A549 (cell line): ENCODE measurements around the gene GNAI2. TPM values are rescaled to one million over a fixed set of nuclear protein-coding genes. Genes with fewer than 3 reads are reported as not detected.

Experiments
- CEBPB ChIP-seq, 2 experiments: fragments of >200 bp in 1 of 2; sonication (Bioruptor Twin) in 1 of 2; formaldehyde crosslinking in 1 of 2; IDR thresholded peaks; 2 replicates each; pipeline ENCODE4 v1.6.1; 2012 to 2016
- CHD2 ChIP-seq: fragments of 150-350 bp; IDR thresholded peaks from 2 replicates; pipeline ENCODE4 v1.6.1; 2014; ENCODE audit warnings: low read length; ENCODE audit not compliant: partially characterized antibody
- CHD4 ChIP-seq: fragments of 200-600 bp; sonication (generic); IDR thresholded peaks from 2 replicates; pipeline ENCODE4 v1.6.1; 2016; ENCODE audit warnings: antibody characterized with exemption, mild to moderate bottlenecking, borderline replicate concordance
- EP300 ChIP-seq, 2 experiments: fragments of >200 bp; sonication (Bioruptor Twin); formaldehyde crosslinking; IDR thresholded peaks; 2 replicates in 1 of 2; 3 replicates in 1 of 2; pipeline ENCODE4 v1.6.1; 2016 to 2017
- HEYL ChIP-seq: fragments of 250-450 bp; sonication (Bioruptor Pico); IDR thresholded peaks from 2 replicates; pipeline ENCODE4 v1.8.0; 2021; ENCODE audit warnings: mild to moderate bottlenecking, moderate library complexity
- KDM5A ChIP-seq: fragments of 200-600 bp; sonication (generic); IDR thresholded peaks from 2 replicates; pipeline ENCODE4 v1.6.1; 2016; ENCODE audit warnings: antibody characterized with exemption, mild to moderate bottlenecking
- MAFK ChIP-seq: fragments of 450-650 bp; IDR thresholded peaks from 2 replicates; pipeline ENCODE4 v1.6.1; 2014; ENCODE audit not compliant: partially characterized antibody
- MAX ChIP-seq: IDR thresholded peaks from 2 replicates; pipeline ENCODE4 v1.6.1; 2012
- NFE2L2 ChIP-seq: fragments of 150-350 bp; conservative IDR thresholded peaks from 2 replicates; pipeline ENCODE4 v1.6.1; 2014; ENCODE audit warnings: low read length
- RAD21 ChIP-seq, 2 experiments: fragments of >200 bp in 1 of 2; sonication (Bioruptor Twin) in 1 of 2; formaldehyde crosslinking in 1 of 2; IDR thresholded peaks in 1 of 2; conservative IDR thresholded peaks in 1 of 2; 2 replicates in 1 of 2; 3 replicates in 1 of 2; pipeline ENCODE4 v1.6.1; 2012 to 2018; ENCODE audit warnings: inconsistent platforms in 1 of 2
- RCOR1 ChIP-seq: fragments of 150-350 bp; IDR thresholded peaks from 2 replicates; pipeline ENCODE4 v1.6.1; 2014; ENCODE audit warnings: antibody characterized with exemption, low read length, low read depth
- REST ChIP-seq: fragments of 200-600 bp; sonication (generic); IDR thresholded peaks from 2 replicates; pipeline ENCODE4 v1.6.1; 2016; ENCODE audit warnings: antibody characterized with exemption, mild to moderate bottlenecking, moderate library complexity
- RFX5 ChIP-seq: fragments of 450-650 bp; IDR thresholded peaks from 2 replicates; pipeline ENCODE4 v1.7.1; 2014; ENCODE audit warnings: antibody characterized with exemption, mild to moderate bottlenecking, moderate library complexity
- RNF2 ChIP-seq: fragments of 200-600 bp; sonication (generic); IDR thresholded peaks from 2 replicates; pipeline ENCODE4 v1.6.1; 2016; ENCODE audit warnings: low read depth, mild to moderate bottlenecking, antibody characterized with exemption, moderate library complexity, borderline replicate concordance
- TFCP2L1 ChIP-seq: fragments of 250-450 bp; sonication (Bioruptor Pico); IDR thresholded peaks from 2 replicates; pipeline ENCODE4 v1.5.0; 2021; ENCODE audit warnings: mild to moderate bottlenecking
- TP53 ChIP-seq: fragments of 250-450 bp; sonication (Bioruptor Pico); IDR thresholded peaks from 2 replicates; pipeline ENCODE4 v1.5.0; 2021; ENCODE audit warnings: mild to moderate bottlenecking, moderate library complexity
- ZNF302 ChIP-seq: fragments of 250-450 bp; sonication (Bioruptor Pico); IDR thresholded peaks from 2 replicates; pipeline ENCODE4 v1.9.0; 2021; ENCODE audit warnings: inconsistent platforms, mild to moderate bottlenecking, moderate library complexity
- ZSCAN20 ChIP-seq: fragments of 250-450 bp; sonication (Bioruptor Pico); IDR thresholded peaks from 2 replicates; pipeline ENCODE4 v1.8.0; 2022; ENCODE audit warnings: mild to moderate bottlenecking, moderate library complexity
- polyA plus RNA-seq, 4 experiments: library from polyadenylated mRNA; depleted of rRNA in 3 of 4; stranded (reverse); fragments of >200 nt; fragmentation: RNase III in 1 of 4; extraction: RNeasy Plus Mini Kit Qiagen cat#74134 plus additional on column Dnase treatment in 1 of 4; gene quantifications; 2 replicates in 3 of 4; 3 replicates in 1 of 4; pipeline ENCODE4 v1.2.3, GENCODE V29; 2011 to 2017
- TF ChIP-seq, protein P1 (sequence below): fragments of 150-350 bp; IDR thresholded peaks from 2 replicates; pipeline ENCODE4 v1.6.1; 2014; ENCODE audit warnings: low read depth, mild to moderate bottlenecking, low read length
- TF ChIP-seq, protein P2 (sequence below): fragments of 250-450 bp; sonication (Bioruptor Pico); IDR thresholded peaks from 2 replicates; pipeline ENCODE4 v1.5.0; 2021; ENCODE audit warnings: mild to moderate bottlenecking, moderate library complexity, borderline replicate concordance
- TF ChIP-seq, protein P3 (sequence below): fragments of >200 bp; sonication (Bioruptor Twin); formaldehyde crosslinking; IDR thresholded peaks from 3 replicates; pipeline ENCODE4 v1.6.1; 2016

GNAI2 gene
- polyA plus RNA-seq, 2 of the 4 experiments (the other 2 are of a cell fraction) = 47.4 to 67.8 TPM

GRCh38 chr3:50194128-50194902 is 41.7 kb upstream of the GNAI2 start (continued):
- TF ChIP-seq KDM5A (no peak), REST (no peak), RAD21 (conservative IDR thresholded peaks at IDR 0.05 in 1 of 2, IDR thresholded peaks at IDR 0.05 in 1 of 2) (peak; percentile 81 to 86), RCOR1 (no peak), CHD4 (no peak), ZSCAN20 (CRISPR knock-in tag) (no peak), RNF2 (no peak), NFE2L2 (no peak), MAFK (no peak), MAX (peak; percentile 80), HEYL (no peak), TFCP2L1 (no peak), EP300 (IDR thresholded peaks at IDR 0.05) (no peak), RFX5 (no peak), CEBPB (IDR thresholded peaks at IDR 0.05) (no peak), TP53 (CRISPR knock-in tag) (no peak), CHD2 (no peak), ZNF302 (CRISPR knock-in tag) (no peak)
- TF ChIP-seq, protein P1, sequence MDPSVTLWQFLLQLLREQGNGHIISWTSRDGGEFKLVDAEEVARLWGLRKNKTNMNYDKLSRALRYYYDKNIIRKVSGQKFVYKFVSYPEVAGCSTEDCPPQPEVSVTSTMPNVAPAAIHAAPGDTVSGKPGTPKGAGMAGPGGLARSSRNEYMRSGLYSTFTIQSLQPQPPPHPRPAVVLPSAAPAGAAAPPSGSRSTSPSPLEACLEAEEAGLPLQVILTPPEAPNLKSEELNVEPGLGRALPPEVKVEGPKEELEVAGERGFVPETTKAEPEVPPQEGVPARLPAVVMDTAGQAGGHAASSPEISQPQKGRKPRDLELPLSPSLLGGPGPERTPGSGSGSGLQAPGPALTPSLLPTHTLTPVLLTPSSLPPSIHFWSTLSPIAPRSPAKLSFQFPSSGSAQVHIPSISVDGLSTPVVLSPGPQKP = no peak
- TF ChIP-seq, protein P2, sequence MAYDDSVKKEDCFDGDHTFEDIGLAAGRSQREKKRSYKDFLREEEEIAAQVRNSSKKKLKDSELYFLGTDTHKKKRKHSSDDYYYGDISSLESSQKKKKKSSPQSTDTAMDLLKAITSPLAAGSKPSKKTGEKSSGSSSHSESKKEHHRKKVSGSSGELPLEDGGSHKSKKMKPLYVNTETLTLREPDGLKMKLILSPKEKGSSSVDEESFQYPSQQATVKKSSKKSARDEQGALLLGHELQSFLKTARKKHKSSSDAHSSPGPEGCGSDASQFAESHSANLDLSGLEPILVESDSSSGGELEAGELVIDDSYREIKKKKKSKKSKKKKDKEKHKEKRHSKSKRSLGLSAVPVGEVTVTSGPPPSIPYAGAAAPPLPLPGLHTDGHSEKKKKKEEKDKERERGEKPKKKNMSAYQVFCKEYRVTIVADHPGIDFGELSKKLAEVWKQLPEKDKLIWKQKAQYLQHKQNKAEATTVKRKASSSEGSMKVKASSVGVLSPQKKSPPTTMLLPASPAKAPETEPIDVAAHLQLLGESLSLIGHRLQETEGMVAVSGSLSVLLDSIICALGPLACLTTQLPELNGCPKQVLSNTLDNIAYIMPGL (CRISPR knock-in tag) = no peak
- TF ChIP-seq, protein P3, sequence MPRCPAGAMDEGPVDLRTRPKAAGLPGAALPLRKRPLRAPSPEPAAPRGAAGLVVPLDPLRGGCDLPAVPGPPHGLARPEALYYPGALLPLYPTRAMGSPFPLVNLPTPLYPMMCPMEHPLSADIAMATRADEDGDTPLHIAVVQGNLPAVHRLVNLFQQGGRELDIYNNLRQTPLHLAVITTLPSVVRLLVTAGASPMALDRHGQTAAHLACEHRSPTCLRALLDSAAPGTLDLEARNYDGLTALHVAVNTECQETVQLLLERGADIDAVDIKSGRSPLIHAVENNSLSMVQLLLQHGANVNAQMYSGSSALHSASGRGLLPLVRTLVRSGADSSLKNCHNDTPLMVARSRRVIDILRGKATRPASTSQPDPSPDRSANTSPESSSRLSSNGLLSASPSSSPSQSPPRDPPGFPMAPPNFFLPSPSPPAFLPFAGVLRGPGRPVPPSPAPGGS = no peak
